SK-N-SH treated with all-trans-retinoic acid at 6 μM for 48 hours (cell line): ENCODE measurements around the gene ZNF664.

Experiments
- ATAC-seq: fragments of 200-7000 bp; cut with Tn5 transposase; 3 replicates; pipeline ENCODE4 v1.9.1; 2020; ENCODE audit warnings: mild to moderate bottlenecking, moderate library complexity
- ARNTL ChIP-seq: fragments of 450-650 bp; formaldehyde crosslinking; IDR thresholded peaks from 2 replicates; pipeline ENCODE4 v1.5.0; 2020; ENCODE audit warnings: low read depth, mild to moderate bottlenecking, moderate library complexity, borderline replicate concordance
- BACH2 ChIP-seq: fragments of 250-450 bp; sonication (Bioruptor Pico); IDR thresholded peaks from 2 replicates; pipeline ENCODE4 v1.9.0; 2021; ENCODE audit warnings: mild to moderate bottlenecking, borderline replicate concordance
- CSDC2 ChIP-seq: fragments of 250-450 bp; sonication (Bioruptor Pico); IDR thresholded peaks from 2 replicates; pipeline ENCODE4 v1.5.0; 2020; ENCODE audit warnings: mild to moderate bottlenecking, moderate library complexity
- ESRRG ChIP-seq: fragments of 250-450 bp; sonication (Bioruptor Pico); IDR thresholded peaks from 2 replicates; pipeline ENCODE4 v1.6.1; 2021; ENCODE audit warnings: mild to moderate bottlenecking
- GLIS3 ChIP-seq: fragments of 250-450 bp; sonication (Bioruptor Pico); IDR thresholded peaks from 2 replicates; pipeline ENCODE4 v1.5.0; 2020; ENCODE audit warnings: mild to moderate bottlenecking, moderate library complexity
- OSR1 ChIP-seq: fragments of 250-450 bp; sonication (Bioruptor Pico); IDR thresholded peaks from 2 replicates; pipeline ENCODE4 v1.8.0; 2022; ENCODE audit warnings: moderate library complexity, mild to moderate bottlenecking, inconsistent platforms
- RARB ChIP-seq: fragments of 250-450 bp; sonication (Bioruptor Pico); IDR thresholded peaks from 2 replicates; pipeline ENCODE4 v1.8.0; 2021; ENCODE audit warnings: mild to moderate bottlenecking, moderate library complexity
- SNAI2 ChIP-seq: fragments of 250-450 bp; sonication (Bioruptor Pico); IDR thresholded peaks from 2 replicates; pipeline ENCODE4 v1.5.0; 2020; ENCODE audit warnings: mild to moderate bottlenecking, moderate library complexity
- TCF4 ChIP-seq: fragments of 250-450 bp; sonication (Bioruptor Pico); IDR thresholded peaks from 2 replicates; pipeline ENCODE4 v1.8.0; 2021; ENCODE audit warnings: mild to moderate bottlenecking, moderate library complexity, borderline replicate concordance
- ZC3H10 ChIP-seq: fragments of 250-450 bp; sonication (Bioruptor Pico); IDR thresholded peaks from 2 replicates; pipeline ENCODE4 v1.5.1; 2021; ENCODE audit warnings: mild to moderate bottlenecking, moderate library complexity
- ZFP3 ChIP-seq: fragments of 250-450 bp; sonication (Bioruptor Pico); IDR thresholded peaks from 2 replicates; pipeline ENCODE4 v1.5.0; 2020; ENCODE audit warnings: mild to moderate bottlenecking, moderate library complexity
- ZFP30 ChIP-seq: fragments of 450-650 bp; formaldehyde crosslinking; IDR thresholded peaks from 2 replicates; pipeline ENCODE4 v1.5.0; 2022; ENCODE audit warnings: mild to moderate bottlenecking, moderate library complexity
- ZNF70 ChIP-seq: fragments of 450-650 bp; formaldehyde crosslinking; IDR thresholded peaks from 2 replicates; pipeline ENCODE4 v1.5.0; 2020; ENCODE audit warnings: mild to moderate bottlenecking, moderate library complexity
- ZNF8 ChIP-seq: fragments of 450-650 bp; formaldehyde crosslinking; IDR thresholded peaks from 2 replicates; pipeline ENCODE4 v1.5.0; 2020; ENCODE audit warnings: mild to moderate bottlenecking, moderate library complexity
- TF ChIP-seq, protein P1 (sequence below): fragments of 250-450 bp; sonication (Bioruptor Pico); IDR thresholded peaks from 2 replicates; pipeline ENCODE4 v1.5.1; 2021; ENCODE audit warnings: mild to moderate bottlenecking, moderate library complexity
- TF ChIP-seq, protein P2 (sequence below): fragments of 250-450 bp; sonication (Bioruptor Pico); IDR thresholded peaks from 2 replicates; pipeline ENCODE4 v1.5.0; 2020; ENCODE audit warnings: mild to moderate bottlenecking, moderate library complexity
- TF ChIP-seq, protein P3 (sequence below): fragments of 250-450 bp; sonication (Bioruptor Pico); IDR thresholded peaks from 2 replicates; pipeline ENCODE4 v1.8.0; 2020; ENCODE audit warnings: mild to moderate bottlenecking, moderate library complexity, borderline replicate concordance

ZNF664 gene

DNA sequence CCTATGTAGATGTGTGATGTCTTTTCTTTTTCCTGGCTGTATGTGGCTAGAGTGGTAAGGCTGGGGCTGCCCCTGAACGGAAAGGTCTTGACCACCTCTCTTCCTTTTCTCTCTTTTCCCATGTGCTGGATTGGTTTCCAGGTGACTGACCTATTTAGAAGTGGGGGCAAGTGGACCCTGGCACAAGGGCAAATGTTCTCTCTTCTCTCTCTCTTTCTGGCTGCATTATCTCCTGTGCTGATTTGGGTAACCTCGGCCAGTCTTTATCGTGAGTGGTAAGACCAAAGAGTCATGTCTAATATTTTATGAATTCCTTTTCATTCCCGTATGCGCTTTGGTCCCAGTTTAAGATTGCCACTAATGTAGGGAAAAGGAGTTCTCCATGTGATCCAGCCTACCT, 16.2 kb downstream of the ZNF664 start:
- TF ChIP-seq OSR1 (no peak), GLIS3 (CRISPR knock-in tag) (no peak), ZFP3 (CRISPR knock-in tag) (no peak), ZNF70 (CRISPR knock-in tag) (no peak), ARNTL (CRISPR knock-in tag) (no peak), TCF4 (no peak), ESRRG (CRISPR knock-in tag) (no peak), BACH2 (CRISPR knock-in tag) (no peak), SNAI2 (CRISPR knock-in tag) (no peak), ZFP30 (CRISPR knock-in tag) (no peak), RARB (CRISPR knock-in tag) (no peak), ZNF8 (CRISPR knock-in tag) (no peak)
- TF ChIP-seq, protein P1, sequence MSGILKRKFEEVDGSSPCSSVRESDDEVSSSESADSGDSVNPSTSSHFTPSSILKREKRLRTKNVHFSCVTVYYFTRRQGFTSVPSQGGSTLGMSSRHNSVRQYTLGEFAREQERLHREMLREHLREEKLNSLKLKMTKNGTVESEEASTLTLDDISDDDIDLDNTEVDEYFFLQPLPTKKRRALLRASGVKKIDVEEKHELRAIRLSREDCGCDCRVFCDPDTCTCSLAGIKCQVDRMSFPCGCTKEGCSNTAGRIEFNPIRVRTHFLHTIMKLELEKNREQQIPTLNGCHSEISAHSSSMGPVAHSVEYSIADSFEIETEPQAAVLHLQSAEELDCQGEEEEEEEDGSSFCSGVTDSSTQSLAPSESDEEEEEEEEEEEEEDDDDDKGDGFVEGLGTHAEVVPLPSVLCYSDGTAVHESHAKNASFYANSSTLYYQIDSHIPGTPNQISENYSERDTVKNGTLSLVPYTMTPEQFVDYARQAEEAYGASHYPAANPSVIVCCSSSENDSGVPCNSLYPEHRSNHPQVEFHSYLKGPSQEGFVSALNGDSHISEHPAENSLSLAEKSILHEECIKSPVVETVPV (CRISPR knock-in tag), result no peak
- TF ChIP-seq, protein P2, sequence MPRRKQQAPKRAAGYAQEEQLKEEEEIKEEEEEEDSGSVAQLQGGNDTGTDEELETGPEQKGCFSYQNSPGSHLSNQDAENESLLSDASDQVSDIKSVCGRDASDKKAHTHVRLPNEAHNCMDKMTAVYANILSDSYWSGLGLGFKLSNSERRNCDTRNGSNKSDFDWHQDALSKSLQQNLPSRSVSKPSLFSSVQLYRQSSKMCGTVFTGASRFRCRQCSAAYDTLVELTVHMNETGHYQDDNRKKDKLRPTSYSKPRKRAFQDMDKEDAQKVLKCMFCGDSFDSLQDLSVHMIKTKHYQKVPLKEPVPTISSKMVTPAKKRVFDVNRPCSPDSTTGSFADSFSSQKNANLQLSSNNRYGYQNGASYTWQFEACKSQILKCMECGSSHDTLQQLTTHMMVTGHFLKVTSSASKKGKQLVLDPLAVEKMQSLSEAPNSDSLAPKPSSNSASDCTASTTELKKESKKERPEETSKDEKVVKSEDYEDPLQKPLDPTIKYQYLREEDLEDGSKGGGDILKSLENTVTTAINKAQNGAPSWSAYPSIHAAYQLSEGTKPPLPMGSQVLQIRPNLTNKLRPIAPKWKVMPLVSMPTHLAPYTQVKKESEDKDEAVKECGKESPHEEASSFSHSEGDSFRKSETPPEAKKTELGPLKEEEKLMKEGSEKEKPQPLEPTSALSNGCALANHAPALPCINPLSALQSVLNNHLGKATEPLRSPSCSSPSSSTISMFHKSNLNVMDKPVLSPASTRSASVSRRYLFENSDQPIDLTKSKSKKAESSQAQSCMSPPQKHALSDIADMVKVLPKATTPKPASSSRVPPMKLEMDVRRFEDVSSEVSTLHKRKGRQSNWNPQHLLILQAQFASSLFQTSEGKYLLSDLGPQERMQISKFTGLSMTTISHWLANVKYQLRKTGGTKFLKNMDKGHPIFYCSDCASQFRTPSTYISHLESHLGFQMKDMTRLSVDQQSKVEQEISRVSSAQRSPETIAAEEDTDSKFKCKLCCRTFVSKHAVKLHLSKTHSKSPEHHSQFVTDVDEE (CRISPR knock-in tag), result no peak
- ATAC-seq, result no peak

DNA sequence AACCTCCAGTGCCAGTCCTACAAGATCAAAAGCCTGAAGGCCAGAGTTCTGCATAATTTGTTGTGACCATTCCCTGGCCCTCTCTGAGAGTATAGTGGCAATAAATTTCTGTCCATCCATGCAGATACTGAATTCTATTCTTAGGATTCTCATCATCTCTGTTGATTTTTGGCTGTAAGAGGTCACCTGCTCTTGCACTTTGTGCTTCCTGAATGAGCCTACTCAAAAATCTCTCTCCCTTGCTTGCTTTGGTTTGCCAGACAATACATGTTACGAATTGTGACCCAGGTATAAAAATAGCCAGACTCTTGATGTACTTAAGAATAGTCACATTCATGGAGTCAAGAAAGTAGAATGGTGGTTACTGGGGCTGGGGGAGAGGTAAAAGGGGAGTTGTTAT, 16.7 kb downstream of the ZNF664 start:
- no peak for ATAC-seq
- TF ChIP-seq, protein P2 (CRISPR knock-in tag), result no peak
- TF ChIP-seq, all 23 proteins: peak for 0

DNA sequence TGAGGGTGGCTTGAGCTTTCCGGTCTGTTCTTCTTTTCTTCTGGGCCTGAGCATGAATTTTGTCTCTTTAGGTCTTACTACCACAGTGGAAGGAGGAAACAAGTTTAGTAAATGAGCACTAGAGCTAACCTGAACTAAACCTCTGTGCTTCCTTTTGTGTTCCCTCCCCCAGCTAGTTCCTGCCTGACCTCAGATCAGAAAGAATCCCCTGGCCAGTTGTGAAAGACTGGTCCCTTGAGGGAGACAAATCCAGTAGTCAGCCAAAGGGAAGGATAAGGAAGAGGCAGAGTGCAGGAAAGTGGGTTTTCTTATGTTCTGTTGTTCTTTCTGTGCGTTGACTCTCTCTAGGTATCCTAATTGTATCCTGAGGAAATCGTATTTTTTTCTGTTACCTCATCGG, 17.5 kb downstream of the ZNF664 start:
- no peak for ATAC-seq
- TF ChIP-seq ZNF8 (CRISPR knock-in tag), result no peak
- TF ChIP-seq, protein P2 (CRISPR knock-in tag), result no peak
- TF ChIP-seq ZC3H10 (CRISPR knock-in tag), result no peak
- no peak for TF ChIP-seq ESRRG (CRISPR knock-in tag)
- TF ChIP-seq CSDC2 (CRISPR knock-in tag), result no peak
- TF ChIP-seq, protein P1 (CRISPR knock-in tag), result no peak
- TF ChIP-seq GLIS3 (CRISPR knock-in tag), result no peak
- TF ChIP-seq OSR1, result no peak
- TF ChIP-seq ZNF70 (CRISPR knock-in tag), result no peak
- no peak for TF ChIP-seq ARNTL (CRISPR knock-in tag)
- TF ChIP-seq, protein P3, sequence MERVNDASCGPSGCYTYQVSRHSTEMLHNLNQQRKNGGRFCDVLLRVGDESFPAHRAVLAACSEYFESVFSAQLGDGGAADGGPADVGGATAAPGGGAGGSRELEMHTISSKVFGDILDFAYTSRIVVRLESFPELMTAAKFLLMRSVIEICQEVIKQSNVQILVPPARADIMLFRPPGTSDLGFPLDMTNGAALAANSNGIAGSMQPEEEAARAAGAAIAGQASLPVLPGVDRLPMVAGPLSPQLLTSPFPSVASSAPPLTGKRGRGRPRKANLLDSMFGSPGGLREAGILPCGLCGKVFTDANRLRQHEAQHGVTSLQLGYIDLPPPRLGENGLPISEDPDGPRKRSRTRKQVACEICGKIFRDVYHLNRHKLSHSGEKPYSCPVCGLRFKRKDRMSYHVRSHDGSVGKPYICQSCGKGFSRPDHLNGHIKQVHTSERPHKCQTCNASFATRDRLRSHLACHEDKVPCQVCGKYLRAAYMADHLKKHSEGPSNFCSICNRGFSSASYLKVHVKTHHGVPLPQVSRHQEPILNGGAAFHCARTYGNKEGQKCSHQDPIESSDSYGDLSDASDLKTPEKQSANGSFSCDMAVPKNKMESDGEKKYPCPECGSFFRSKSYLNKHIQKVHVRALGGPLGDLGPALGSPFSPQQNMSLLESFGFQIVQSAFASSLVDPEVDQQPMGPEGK, result no peak
- no peak for TF ChIP-seq ZFP3 (CRISPR knock-in tag)
- TF ChIP-seq ZFP30 (CRISPR knock-in tag), result no peak
- TF ChIP-seq SNAI2 (CRISPR knock-in tag), result no peak
- no peak for TF ChIP-seq RARB (CRISPR knock-in tag)
